IMR-90 (cell line): ENCODE results near the gene F2RL3. TPM values are rescaled to one million over a fixed set of nuclear protein-coding genes. Genes with fewer than 3 reads are reported as not detected.
A peak's percentile ranks its signal among the peaks of the same experiment; 100 is the strongest.

Experiments used
- ATAC-seq: fragments of 200-7000 bp; cut with Tn5 transposase; 2 replicates; pipeline ENCODE4 v1.9.1; 2020; ENCODE audit warnings: low read depth, mild to moderate bottlenecking, moderate library complexity
- BruUV-seq: library from RNA; stranded (reverse); fragments of 400-500 nt; replicated peaks from 2 replicates; lab custom pipeline; 2021; lab: Mats Ljungman, UMichigan
- CTCF ChIA-PET: fragments of 300-600 bp; formaldehyde crosslinking; extraction: SDS; loops from one replicate; lab custom pipeline; 2021; ENCODE audit warnings: antibody characterized with exemption; lab: Yijun Ruan, JAX
- POLR2A ChIA-PET: fragments of 300-600 bp; sonication (Branson Sonifier 250); formaldehyde crosslinking; loops from one replicate; lab custom pipeline; 2022; ENCODE audit warnings: antibody characterized with exemption; ENCODE audit not compliant: unreplicated experiment; lab: Charles Lee
- DNase-seq: peaks from one replicate; pipeline ENCODE4 v3.0.0; 2013
- H2AFZ ChIP-seq: replicated peaks from 2 replicates; pipeline ENCODE3; 2013; ENCODE audit warnings: low read length, mild to moderate bottlenecking; ENCODE audit not compliant: poor library complexity
- H2AK5ac ChIP-seq: 2 replicates; pipeline ENCODE4 v1.6.1; 2013; ENCODE audit warnings: low read depth, low read length, inconsistent platforms
- H2AK9ac ChIP-seq: replicated peaks from 2 replicates; pipeline ENCODE3; 2013; ENCODE audit warnings: mild to moderate bottlenecking, low read depth, low read length, moderate library complexity; ENCODE audit not compliant: poor library complexity
- H2BK120ac ChIP-seq: 2 replicates; pipeline ENCODE4 v1.6.1; 2013; ENCODE audit warnings: low read depth, low read length, inconsistent platforms
- H2BK15ac ChIP-seq: 3 replicates; pipeline ENCODE4 v1.6.1; 2013; ENCODE audit warnings: low read depth, low read length, inconsistent platforms
- H2BK20ac ChIP-seq: 2 replicates; pipeline ENCODE4 v1.6.1; 2013; ENCODE audit warnings: low read depth, mild to moderate bottlenecking, inconsistent platforms, low read length, moderate library complexity
- H2BK5ac ChIP-seq: 2 replicates; pipeline ENCODE4 v1.6.1; 2013; ENCODE audit warnings: mild to moderate bottlenecking, low read depth, low read length, inconsistent platforms; ENCODE audit not compliant: poor library complexity, severe bottlenecking
- H3K14ac ChIP-seq: replicated peaks from 2 replicates; pipeline ENCODE4 v1.6.1; 2013; ENCODE audit warnings: low read depth, low read length, inconsistent platforms
- H3K18ac ChIP-seq: 2 replicates; pipeline ENCODE4 v1.6.1; 2013; ENCODE audit warnings: low read depth, low read length, control low read depth
- H3K23ac ChIP-seq: 2 replicates; pipeline ENCODE4 v1.6.1; 2013; ENCODE audit warnings: low read depth, low read length, inconsistent platforms
- H3K27ac ChIP-seq: 2 replicates; pipeline ENCODE4 v1.5.1; 2013; ENCODE audit warnings: mild to moderate bottlenecking, control low read depth, low read length; ENCODE audit not compliant: insufficient read depth
- H3K27me3 ChIP-seq: 2 replicates; pipeline ENCODE4 v1.6.1; 2013; ENCODE audit warnings: low read length; ENCODE audit not compliant: control insufficient read depth, insufficient read depth
- H3K36me3 ChIP-seq: 2 replicates; pipeline ENCODE4 v1.6.1; 2013; ENCODE audit warnings: low read length, mixed read lengths; ENCODE audit not compliant: control insufficient read depth, insufficient read depth
- H3K4ac ChIP-seq: 2 replicates; pipeline ENCODE4 v1.6.1; 2013; ENCODE audit warnings: low read depth, low read length, inconsistent platforms
- H3K4me1 ChIP-seq: 2 replicates; pipeline ENCODE4 v1.6.1; 2013; ENCODE audit warnings: low read length, mixed read lengths; ENCODE audit not compliant: control insufficient read depth, insufficient read depth
- H3K4me2 ChIP-seq: 2 replicates; pipeline ENCODE4 v1.6.1; 2013; ENCODE audit warnings: low read depth, mild to moderate bottlenecking, control low read depth, low read length, moderate library complexity
- H3K4me3 ChIP-seq: 2 replicates; pipeline ENCODE4 v1.5.1; 2013; ENCODE audit warnings: low read depth, mild to moderate bottlenecking, control low read depth, low read length, moderate library complexity; ENCODE audit not compliant: insufficient read depth
- H3K56ac ChIP-seq: 2 replicates; pipeline ENCODE4 v1.6.1; 2013; ENCODE audit warnings: low read length, inconsistent platforms; ENCODE audit not compliant: insufficient read depth; ENCODE audit errors: extremely low read depth
- H3K79me1 ChIP-seq, 2 experiments: 2 replicates each; pipeline ENCODE4 v1.6.1; 2013; ENCODE audit warnings: low read length in 2 of 2, inconsistent platforms in 1 of 2, low read depth in 1 of 2
- H3K9ac ChIP-seq: 2 replicates; pipeline ENCODE4 v1.6.1; 2013; ENCODE audit warnings: low read depth, low read length, control low read depth
- H3K9me1 ChIP-seq: 2 replicates; pipeline ENCODE4 v1.6.1; 2013; ENCODE audit warnings: low read length, inconsistent platforms; ENCODE audit not compliant: insufficient read depth
- H3K9me3 ChIP-seq: 2 replicates; pipeline ENCODE4 v1.6.1; 2013; ENCODE audit warnings: low read length; ENCODE audit not compliant: control insufficient read depth, insufficient read depth
- H4K20me1 ChIP-seq: 2 replicates; pipeline ENCODE4 v1.6.1; 2013; ENCODE audit warnings: low read length, inconsistent platforms; ENCODE audit not compliant: insufficient read depth
- H4K5ac ChIP-seq: 2 replicates; pipeline ENCODE4 v1.6.1; 2013; ENCODE audit warnings: mild to moderate bottlenecking, low read depth, low read length, control low read depth
- H4K8ac ChIP-seq, 2 experiments: 2 replicates each; pipeline ENCODE4 v1.6.1; 2013; ENCODE audit warnings: low read depth in 2 of 2, low read length in 2 of 2, control low read depth in 1 of 2, inconsistent platforms in 1 of 2
- H4K91ac ChIP-seq: 2 replicates; pipeline ENCODE4 v1.6.1; 2013; ENCODE audit warnings: low read depth, low read length, inconsistent platforms; ENCODE audit not compliant: insufficient read depth
- FOS ChIP-seq: fragments of 150-350 bp; IDR thresholded peaks from 2 replicates; pipeline ENCODE4 v1.6.1; 2016; ENCODE audit warnings: low read depth, low read length
- MAFK ChIP-seq: IDR thresholded peaks from 2 replicates; pipeline ENCODE4 v1.6.1; 2012; ENCODE audit warnings: low read depth, low read length, improper control_type of control experiment
- SMC3 ChIP-seq: fragments of 150-350 bp; IDR thresholded peaks from 2 replicates; pipeline ENCODE4 v1.6.1; 2016; ENCODE audit warnings: low read depth, mild to moderate bottlenecking, antibody characterized with exemption, low read length, moderate library complexity
- WGBS, 2 experiments: methylation state at CpG; one replicate each; pipeline versions ENCODE4 v1.1.5 to v1.1.7; 2013; ENCODE audit warnings: missing lambda C conversion rate in 2 of 2; ENCODE audit not compliant: insufficient read length in 1 of 2; ENCODE audit errors: extremely low coverage in 2 of 2; 5-methylcytosine and 5-hydroxymethylcytosine counted together
- dilution Hi-C: fragments of 300-500 bp; cut with HindIII; formaldehyde crosslinking; loops from one replicate; pipeline ENCODE4 v1.14.3; 2018; ENCODE audit warnings: low sequenced_read_pairs; ENCODE audit not compliant: unreplicated experiment
- in situ Hi-C: fragments of 300-500 bp; cut with MboI; formaldehyde crosslinking; loops from 3 replicates; pipeline ENCODE4 v1.14.3; 2019; ENCODE audit warnings: low sequenced_read_pairs, inconsistent platforms, mixed read lengths
- intact Hi-C: fragments of 100-400 bp; cut with micrococcal nuclease; formaldehyde crosslinking; loops from 2 replicates; pipeline ENCODE4 v1.10.0; 2022
- polyA plus RNA-seq, 3 experiments: library from polyadenylated mRNA; depleted of rRNA; stranded (reverse); fragments of >200 nt; gene quantifications; 2 replicates each; pipeline ENCODE4 v1.2.3, GENCODE V29; 2012; ENCODE audit warnings: low replicate concordance in 1 of 3
- total RNA-seq: library from RNA; depleted of rRNA; stranded (reverse); fragments of >200 nt; gene quantifications from 2 replicates; pipeline ENCODE4 v1.2.3, GENCODE V29; 2012

F2RL3 gene
- total and polyA plus RNA-seq, 2 of the 4 experiments (the other 2 are of a cell fraction) = 0.03 TPM; not detected in 1

DNA sequence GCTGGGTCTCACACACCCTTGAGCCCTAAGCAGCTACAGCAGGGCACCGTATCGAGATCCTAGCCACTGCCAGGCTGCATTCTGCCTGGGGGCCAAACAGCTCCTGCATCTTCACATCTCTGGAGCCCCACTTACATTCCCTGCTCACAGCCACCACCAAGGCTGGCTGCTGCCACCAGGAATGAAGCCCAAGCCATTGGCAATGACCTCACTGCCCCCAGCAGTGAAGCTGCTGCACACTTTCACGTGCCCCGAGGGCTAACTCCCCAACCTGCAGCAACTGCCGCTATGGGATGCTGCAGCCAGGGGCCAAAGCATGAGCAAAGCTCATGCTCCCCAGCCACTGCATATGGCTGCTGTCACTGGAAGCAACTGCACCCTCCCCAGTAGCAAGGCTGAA is 42.0 kb downstream of the F2RL3 start:
- Histone ChIP-seq H3K9ac (no peak overlapping the region), H3K27me3 (no peaks in the 10 kb centered on the region; the same call in 1 of the 2 replicates), H2AFZ (peak overlapping the region; percentile 43), H3K4me1 (no peaks in the 10 kb centered on the region), H3K79me1 (no peaks in the 10 kb centered on the region), H3K23ac (no peak overlapping the region), H3K27ac (no peak overlapping the region), H3K4me2 (no peak overlapping the region), H2BK20ac (no peak overlapping the region), H3K56ac (no peak overlapping the region), H3K4me3 (no peak overlapping the region), H4K91ac (no peak overlapping the region), H3K14ac (no peak overlapping the region), H3K9me3 (peaks cover 2% of the 10 kb centered on the region; the same call in 1 of the 2 replicates), H2AK5ac (no peak overlapping the region), H4K8ac (no peak overlapping the region), H2BK120ac (no peak overlapping the region), H2BK5ac (no peak overlapping the region), H4K20me1 (no peaks in the 10 kb centered on the region), H3K4ac (no peak overlapping the region), H3K18ac (no peak overlapping the region), H3K36me3 (no peaks in the 10 kb centered on the region), H4K5ac (no peak overlapping the region), H3K9me1 (no peaks in the 10 kb centered on the region), H2BK15ac (no peak overlapping the region), H2AK9ac (no peak overlapping the region)
- in situ Hi-C loops = no loop called here
- ATAC-seq (no peak), DNase-seq (no peak)
- intact Hi-C loops = no loop called here
- dilution Hi-C loops = no loop called here
- ChIA-PET POLR2A (no interaction called here), CTCF (no interaction called here)
- BruUV-seq = no TSS peak
- 80% methylated on average over 1 of the region's 5 CpGs; no CpG with 5 or more reads in 1 of the 2 experiments for WGBS, 2 experiments
- TF ChIP-seq FOS (no peak), SMC3 (no peak), MAFK (no peak)
